NCI-H1436 treated with DMSO at 0.1 percent for 48 hours (cell line): ENCODE data around the gene SMYD5.

Source experiments
- DNase-seq: peaks from one replicate; lab custom pipeline; 2025; lab: John Stamatoyannopoulos, UW

SMYD5 gene

GRCh38 chr2:73239776-73240175 lies 25.7 kb downstream of the SMYD5 start:
- no peak for DNase-seq

DNA sequence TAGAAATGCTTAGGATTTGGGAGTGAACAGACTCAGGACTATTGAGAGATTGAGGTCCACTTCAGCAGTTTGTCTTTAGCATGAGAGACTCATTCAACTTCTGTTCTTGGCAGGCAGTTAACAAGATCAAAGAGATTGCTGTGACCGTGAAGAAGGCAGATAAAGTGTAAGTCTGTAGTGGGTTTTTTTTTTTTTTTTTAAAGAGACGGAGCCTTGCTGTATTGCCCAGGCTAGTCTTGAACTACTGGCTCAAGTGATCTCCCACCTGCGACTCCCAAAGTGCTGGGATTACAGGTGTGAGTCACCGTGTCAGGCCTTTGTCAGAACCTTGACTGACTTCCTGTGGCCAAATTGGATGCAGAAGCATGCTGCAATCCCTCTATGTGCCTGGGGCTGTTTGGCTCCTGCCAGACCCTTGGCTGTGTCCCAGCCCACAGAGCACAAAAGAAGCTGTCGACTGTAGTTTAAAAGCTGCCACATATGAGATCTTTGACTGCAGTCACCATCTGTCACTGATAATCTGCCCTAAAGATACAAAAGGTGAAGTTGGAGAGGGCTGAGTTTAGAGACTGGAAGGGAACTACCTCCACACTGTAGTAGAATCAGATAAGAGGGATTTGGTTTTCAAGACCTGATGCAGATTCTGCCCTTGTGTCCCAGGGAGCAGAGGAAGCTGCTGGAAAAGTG lies 30.0 kb downstream of the SMYD5 start:
- no peak for DNase-seq

DNA sequence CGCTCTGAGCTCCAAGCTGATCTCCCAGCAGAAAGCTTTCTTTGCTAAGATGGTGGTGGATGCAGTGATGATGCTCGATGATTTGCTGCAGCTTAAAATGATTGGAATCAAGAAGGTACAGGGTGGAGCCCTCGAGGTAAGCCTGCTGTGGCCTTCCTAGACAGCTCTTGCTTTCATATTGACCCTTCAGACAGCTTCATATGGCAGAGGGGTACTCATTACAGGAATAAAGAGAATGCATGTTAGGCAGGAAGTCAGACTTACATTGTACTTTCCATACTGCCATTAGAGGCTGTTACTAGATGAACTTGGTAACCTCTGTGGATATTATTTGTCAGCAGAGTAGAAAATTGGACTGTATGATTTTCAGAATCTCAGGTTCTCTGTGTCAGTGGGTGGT lies 30.5 kb downstream of the SMYD5 start:
- DNase-seq, result no peak

DNA sequence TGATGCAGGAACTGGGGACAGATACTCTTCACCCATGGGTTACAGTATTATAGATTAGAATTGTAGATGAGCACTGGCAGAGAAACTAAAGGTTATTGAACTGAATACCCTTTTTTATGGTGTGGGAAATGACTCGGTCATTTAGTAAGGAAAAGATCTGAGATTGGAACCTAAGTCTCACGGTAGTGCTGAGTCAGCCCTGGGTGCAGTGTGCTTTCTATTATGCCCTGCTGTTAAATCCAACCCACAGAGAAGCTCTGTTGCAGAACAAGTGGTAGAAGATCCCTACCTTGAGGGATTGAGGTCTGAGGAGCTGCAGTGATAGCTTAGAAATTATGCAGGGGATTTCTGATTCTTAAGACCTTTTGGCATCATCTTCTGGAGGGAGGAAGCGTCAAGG lies 32.8 kb downstream of the SMYD5 start:
- DNase-seq, result no peak

GRCh38 chr2:73249636-73250035 lies 35.6 kb downstream of the SMYD5 start:
- no peak for DNase-seq

GRCh38 chr2:73250872-73251846 lies 37.1 kb downstream of the SMYD5 start:
- no peak for DNase-seq

GRCh38 chr2:73252238-73253027 lies 38.4 kb downstream of the SMYD5 start:
- no peak for DNase-seq

DNA sequence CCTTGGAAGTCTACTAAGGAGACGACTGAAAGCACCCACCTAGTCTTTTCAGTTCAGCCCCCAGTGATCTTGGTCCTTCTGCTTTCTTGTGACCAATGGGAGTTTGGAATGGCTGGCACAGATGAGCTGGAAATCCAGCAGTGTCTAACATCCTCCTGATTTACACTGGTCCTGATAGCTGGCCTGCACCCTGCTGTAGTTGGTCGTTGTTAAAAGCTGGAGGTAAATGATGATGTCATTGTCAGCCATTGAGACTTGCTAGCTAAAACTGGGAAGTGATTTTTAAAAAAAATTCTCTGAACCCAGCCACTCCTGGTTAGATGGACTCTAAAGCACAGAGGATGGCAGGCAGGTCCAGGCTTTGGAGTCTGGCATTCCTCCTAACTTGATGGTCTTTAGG lies 39.4 kb downstream of the SMYD5 start:
- DNase-seq, result no peak

GRCh38 chr2:73253901-73254300 lies 39.9 kb downstream of the SMYD5 start:
- DNase-seq, result no peak

GRCh38 chr2:73254343-73255006 lies 40.4 kb downstream of the SMYD5 start:
- no peak for DNase-seq

DNA sequence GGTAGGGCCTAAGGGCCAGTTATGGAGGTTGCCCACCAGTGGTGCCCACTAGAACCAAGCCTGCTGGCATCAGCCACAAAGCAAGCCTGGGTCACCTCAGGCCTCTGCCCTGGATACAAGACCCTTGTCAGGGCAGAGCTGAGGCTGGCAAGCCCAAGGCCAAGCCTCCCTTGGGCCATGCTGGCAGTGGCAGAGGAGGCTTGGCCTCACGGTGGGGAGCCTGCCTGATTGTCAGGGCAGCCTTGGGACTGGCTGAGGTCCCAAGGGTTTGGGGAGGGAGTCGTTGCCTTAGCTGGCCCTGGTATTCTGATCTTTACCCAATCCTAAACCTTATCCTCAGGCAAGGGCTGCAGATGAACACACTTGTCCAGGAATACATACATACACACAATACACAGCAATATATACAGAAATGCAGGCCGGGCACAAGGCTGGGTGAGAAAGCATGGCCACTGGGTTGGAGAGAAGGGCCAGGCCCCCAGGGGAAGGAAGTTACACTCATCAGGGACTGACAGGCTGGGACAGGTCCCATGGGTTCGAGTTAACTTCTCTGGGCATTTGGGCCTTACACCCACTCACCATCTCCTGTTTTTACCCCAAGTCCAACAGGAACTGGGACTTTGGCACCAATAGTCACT lies 41.1 kb downstream of the SMYD5 start:
- DNase-seq, result no peak

- DNase-seq, result no peak
Measured at GRCh38 chr2:73255907-73256617, 42.0 kb downstream of the SMYD5 start.

DNA sequence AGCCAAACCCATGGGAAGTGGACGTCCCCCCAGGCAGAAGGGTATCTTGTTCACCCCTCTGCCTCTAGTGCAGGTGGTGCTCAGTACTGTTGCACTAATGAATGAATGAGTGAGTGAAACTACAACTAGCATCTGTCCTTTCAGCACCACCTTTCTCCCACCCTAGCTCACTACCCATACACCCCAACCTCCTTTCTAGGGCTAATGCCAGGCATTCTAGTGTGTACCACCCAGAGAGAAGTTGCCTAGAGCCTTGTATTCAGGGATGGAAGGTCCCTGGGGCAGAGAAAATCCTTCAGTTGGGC lies 42.5 kb downstream of the SMYD5 start:
- DNase-seq, result no peak

DNA sequence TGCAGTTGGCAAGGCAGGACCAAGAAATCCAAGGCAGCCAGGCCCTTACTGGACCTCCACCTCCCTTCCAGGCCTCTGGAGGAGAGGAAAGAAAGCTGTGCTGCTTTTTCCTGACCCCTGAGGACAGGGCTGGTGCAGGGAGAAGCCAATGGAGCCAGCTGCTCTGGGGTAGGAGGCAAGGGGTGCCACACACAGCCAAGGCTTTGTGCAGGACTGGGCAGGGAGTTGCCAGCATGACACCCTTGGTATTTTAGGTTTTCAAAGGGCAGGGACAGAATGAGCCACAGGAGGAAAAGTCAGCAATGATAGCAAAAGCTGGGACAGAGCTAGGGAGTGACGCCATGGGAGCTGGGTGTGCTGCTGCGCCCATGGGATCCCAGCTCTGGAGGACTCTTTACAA lies 43.0 kb downstream of the SMYD5 start:
- no peak for DNase-seq

GRCh38 chr2:73257425-73258125 lies 43.5 kb downstream of the SMYD5 start:
- no peak for DNase-seq

GRCh38 chr2:73258186-73258912 lies 44.3 kb downstream of the SMYD5 start:
- DNase-seq, result no peak

DNA sequence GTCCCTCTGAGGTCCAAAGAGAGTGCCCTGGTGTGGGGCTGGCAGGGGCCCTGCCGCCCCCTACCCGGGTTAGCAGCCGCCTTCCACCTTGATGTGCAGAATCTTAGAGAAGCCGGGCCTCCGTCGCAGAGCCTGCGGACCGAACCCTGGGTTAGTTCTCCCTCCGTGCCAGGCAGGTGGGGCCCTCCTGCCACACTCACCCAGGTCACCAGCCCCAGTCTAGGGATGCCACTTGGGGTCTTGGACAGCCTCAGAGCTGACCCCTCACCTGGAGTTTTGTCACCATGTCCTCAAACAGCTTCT lies 44.8 kb downstream of the SMYD5 start:
- no peak for DNase-seq

DNA sequence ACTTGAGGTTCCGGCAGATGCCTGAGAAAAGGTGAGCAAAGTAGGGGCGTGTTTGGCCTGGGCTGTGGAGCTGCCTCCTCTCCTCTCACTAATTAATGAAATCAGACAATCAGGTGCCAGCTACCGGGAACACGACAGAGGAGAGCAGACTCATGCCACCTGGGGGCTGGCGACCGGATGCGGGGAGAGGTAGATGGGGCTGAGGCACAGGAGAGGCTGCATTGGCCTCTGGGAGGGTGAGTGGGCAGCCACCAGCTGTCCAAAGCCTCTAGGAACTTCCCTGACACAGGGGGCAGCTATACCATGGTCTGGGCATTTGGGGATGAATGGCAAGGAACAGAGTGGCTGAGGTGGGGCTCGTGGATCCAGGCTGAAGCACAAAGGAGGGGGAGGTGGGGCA lies 45.2 kb downstream of the SMYD5 start:
- DNase-seq, result no peak

DNA sequence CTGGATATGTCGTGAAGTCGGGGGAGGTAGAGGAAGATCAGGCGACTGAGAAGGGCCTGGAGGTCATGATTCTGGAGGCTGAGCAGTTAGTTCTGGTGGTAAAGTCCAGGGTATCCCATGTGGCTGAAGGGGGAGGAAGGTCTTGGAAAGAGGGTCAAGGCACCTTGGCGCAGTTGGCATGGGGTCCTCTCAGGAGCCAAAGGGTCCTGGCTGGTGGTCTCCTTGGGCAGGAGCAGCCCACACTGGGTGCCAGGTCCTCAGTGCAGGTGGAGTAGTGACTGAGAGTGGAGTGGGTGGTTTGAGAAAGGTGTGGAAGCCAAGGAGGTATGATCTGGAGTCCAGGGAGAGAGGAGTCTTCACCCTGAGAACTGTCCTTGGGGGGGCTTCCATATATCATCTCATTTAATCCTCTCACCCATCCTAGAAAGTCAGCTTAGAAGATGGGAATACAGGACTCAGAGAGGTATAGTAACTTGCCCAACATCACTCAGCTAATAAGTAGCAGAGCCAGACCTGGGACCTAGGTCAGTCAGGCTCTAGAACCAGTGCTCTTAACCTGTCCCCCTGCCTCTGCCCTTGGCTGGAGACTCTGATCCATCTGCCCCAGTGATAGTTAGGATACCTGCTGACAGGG lies 45.8 kb downstream of the SMYD5 start:
- no peak for DNase-seq
